BJ (cell line): Measurements from ENCODE around the gene ZCCHC24. TPM values are rescaled to one million over a fixed set of nuclear protein-coding genes. Genes with fewer than 3 reads are reported as not detected.

Experiments used
- CTCF ChIA-PET: fragments of 350-600 bp; formaldehyde crosslinking; extraction: SDS; loops from one replicate; lab custom pipeline; 2021; ENCODE audit warnings: antibody characterized with exemption, inconsistent platforms; lab: Yijun Ruan, JAX
- POLR2A ChIA-PET: fragments of 300-600 bp; sonication (Branson Sonifier 250); formaldehyde crosslinking; extraction: SDS; loops from one replicate; lab custom pipeline; 2021; ENCODE audit warnings: antibody characterized with exemption; lab: Charles Lee
- DNase-seq: peaks from one replicate; pipeline ENCODE4 v3.0.0-alpha.2; 2011; ENCODE audit warnings: low read depth
- H3K27me3 ChIP-seq: 2 replicates; pipeline ENCODE4 v1.6.0; 2011; ENCODE audit warnings: low read length; ENCODE audit not compliant: control insufficient read depth, insufficient read depth
- H3K36me3 ChIP-seq: 2 replicates; pipeline ENCODE4 v1.5.1; 2011; ENCODE audit warnings: low read length; ENCODE audit not compliant: control insufficient read depth, insufficient read depth
- H3K4me3 ChIP-seq: 2 replicates; pipeline ENCODE4 v1.5.1; 2011; ENCODE audit warnings: low read depth, mild to moderate bottlenecking, control low read depth, low read length
- polyA plus RNA-seq: library from polyadenylated mRNA; depleted of rRNA; stranded (reverse); fragments of >200 nt; gene quantifications from 2 replicates; pipeline ENCODE4 v1.2.3, GENCODE V29; 2011
- TF ChIP-seq, protein P1 (sequence below): IDR thresholded peaks from 2 replicates; pipeline ENCODE4 v1.5.1; 2011; ENCODE audit warnings: low read depth, mild to moderate bottlenecking, control low read depth, inconsistent platforms, low read length, moderate library complexity; ENCODE audit not compliant: insufficient read depth

ZCCHC24 gene
- polyA plus RNA-seq, 1 experiment, result 49.1 TPM

GRCh38 chr10:79473496-79474095 is 28.2 kb upstream of the ZCCHC24 start:
- ChIA-PET POLR2A (no interaction called here), CTCF (interaction anchor here (1.0 kb wide), 1 partner anchor 73 kb away, joined by 3 read pairs; no protein-coding TSS in a partner anchor)
- H3K4me3 ChIP-seq, result no peak overlapping the region
- DNase-seq, result no peak
- TF ChIP-seq, protein P1, sequence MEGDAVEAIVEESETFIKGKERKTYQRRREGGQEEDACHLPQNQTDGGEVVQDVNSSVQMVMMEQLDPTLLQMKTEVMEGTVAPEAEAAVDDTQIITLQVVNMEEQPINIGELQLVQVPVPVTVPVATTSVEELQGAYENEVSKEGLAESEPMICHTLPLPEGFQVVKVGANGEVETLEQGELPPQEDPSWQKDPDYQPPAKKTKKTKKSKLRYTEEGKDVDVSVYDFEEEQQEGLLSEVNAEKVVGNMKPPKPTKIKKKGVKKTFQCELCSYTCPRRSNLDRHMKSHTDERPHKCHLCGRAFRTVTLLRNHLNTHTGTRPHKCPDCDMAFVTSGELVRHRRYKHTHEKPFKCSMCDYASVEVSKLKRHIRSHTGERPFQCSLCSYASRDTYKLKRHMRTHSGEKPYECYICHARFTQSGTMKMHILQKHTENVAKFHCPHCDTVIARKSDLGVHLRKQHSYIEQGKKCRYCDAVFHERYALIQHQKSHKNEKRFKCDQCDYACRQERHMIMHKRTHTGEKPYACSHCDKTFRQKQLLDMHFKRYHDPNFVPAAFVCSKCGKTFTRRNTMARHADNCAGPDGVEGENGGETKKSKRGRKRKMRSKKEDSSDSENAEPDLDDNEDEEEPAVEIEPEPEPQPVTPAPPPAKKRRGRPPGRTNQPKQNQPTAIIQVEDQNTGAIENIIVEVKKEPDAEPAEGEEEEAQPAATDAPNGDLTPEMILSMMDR, result no peak
- no peaks in the 10 kb centered on the region for H3K36me3 ChIP-seq
- H3K27me3 ChIP-seq, result no peaks in the 10 kb centered on the region

GRCh38 chr10:79472951-79473350 is 27.5 kb upstream of the ZCCHC24 start:
- POLR2A ChIA-PET, result no interaction called here
- no peaks in the 10 kb centered on the region for H3K36me3 ChIP-seq
- CTCF ChIA-PET, result interaction anchor here (2.0 kb wide), 1 partner anchor 98 kb away, joined by 9 read pairs; no protein-coding TSS in a partner anchor
- TF ChIP-seq, protein P1, result no peak
- no peak for DNase-seq
- no peaks in the 10 kb centered on the region for H3K27me3 ChIP-seq
- H3K4me3 ChIP-seq, result no peak overlapping the region

DNA sequence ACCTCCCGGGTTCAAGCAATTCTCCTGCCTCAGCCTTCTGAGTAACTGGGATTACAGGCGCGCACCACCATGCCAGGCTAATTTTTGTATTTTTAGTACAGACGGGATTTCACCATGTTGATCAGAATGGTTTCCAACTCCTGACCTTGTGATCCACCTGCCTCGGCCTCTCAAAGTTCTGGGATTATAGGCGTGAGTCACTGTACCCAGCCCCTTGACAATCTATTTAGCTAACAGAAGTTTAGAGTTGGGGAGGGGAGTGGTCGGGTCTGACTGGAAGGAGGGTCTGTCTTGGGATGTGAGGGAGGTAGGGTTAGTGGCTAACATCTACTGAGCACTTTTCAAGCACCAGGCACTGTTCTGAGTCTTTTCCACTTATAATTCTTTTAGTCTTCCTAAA is 27.0 kb upstream of the ZCCHC24 start:
- DNase-seq, result no peak
- ChIA-PET POLR2A (no interaction called here), CTCF (interaction anchor here (2.0 kb wide), 1 partner anchor 98 kb away, joined by 9 read pairs; no protein-coding TSS in a partner anchor)
- no peaks in the 10 kb centered on the region for H3K36me3 ChIP-seq
- TF ChIP-seq, protein P1, result no peak
- no peak overlapping the region for H3K4me3 ChIP-seq
- H3K27me3 ChIP-seq, result no peaks in the 10 kb centered on the region

GRCh38 chr10:79471776-79472175 is 26.4 kb upstream of the ZCCHC24 start:
- TF ChIP-seq, protein P1, result no peak
- H3K4me3 ChIP-seq, result no peak overlapping the region
- DNase-seq, result no peak
- ChIA-PET CTCF (interaction anchor here (0.8 to 2.0 kb wide), 4 partner anchors 11 to 97 kb away, joined by 3 to 9 read pairs (median 4); no protein-coding TSS in a partner anchor), POLR2A (no interaction called here)
- no peaks in the 10 kb centered on the region for H3K36me3 ChIP-seq
- H3K27me3 ChIP-seq, result no peaks in the 10 kb centered on the region

DNA sequence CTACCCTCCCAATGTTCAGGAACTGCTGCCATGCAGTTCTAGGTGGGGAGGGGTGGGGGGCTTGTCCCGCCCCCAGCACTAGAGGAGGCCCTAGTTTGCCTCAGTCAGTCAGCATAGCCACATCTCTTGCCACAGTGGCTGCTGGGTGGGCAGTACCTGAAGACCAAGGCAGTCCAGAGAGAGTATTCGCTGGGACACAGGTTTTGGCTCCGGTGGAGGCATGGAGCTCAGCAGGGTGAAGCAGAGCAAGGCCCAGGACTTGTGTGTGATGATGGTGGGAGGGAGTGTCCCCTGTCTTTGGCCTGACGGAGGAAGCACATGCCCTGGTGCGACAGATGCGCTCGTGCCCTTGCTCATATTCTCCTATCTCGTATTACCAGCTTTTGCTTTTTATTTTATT is 24.7 kb upstream of the ZCCHC24 start:
- no peak for DNase-seq
- H3K4me3 ChIP-seq, result no peak overlapping the region
- POLR2A ChIA-PET, result no interaction called here
- no peaks in the 10 kb centered on the region for H3K36me3 ChIP-seq
- CTCF ChIA-PET, result interaction anchor here (1.2 to 3.9 kb wide), 4 partner anchors 12 to 30 kb away, joined by 3 to 27 read pairs (median 10); no protein-coding TSS in a partner anchor
- TF ChIP-seq, protein P1, result no peak
- H3K27me3 ChIP-seq, result no peaks in the 10 kb centered on the region
